GM12892 (cell line): ENCODE measurements around the gene TAS2R60.

Experiments used
- POLR2A ChIP-seq: IDR thresholded peaks from 2 replicates; pipeline ENCODE4 v1.6.1; 2011; ENCODE audit warnings: low read depth, low read length, control low read depth
- POLR2AphosphoS5 ChIP-seq: IDR thresholded peaks from 2 replicates; pipeline ENCODE4 v1.6.1; 2011; ENCODE audit warnings: low read depth, low read length, control low read depth
- TAF1 ChIP-seq: IDR thresholded peaks from 2 replicates; pipeline ENCODE4 v1.6.1; 2011; ENCODE audit warnings: low read depth, mild to moderate bottlenecking, control low read depth, low read length, borderline replicate concordance

- TF ChIP-seq POLR2AphosphoS5 = no peak
- no peak for TF ChIP-seq POLR2A
- no peak for TF ChIP-seq TAF1
Observed at GRCh38 chr7:143454091-143454680, 10.9 kb downstream of the TAS2R60 start.
